Activated T-helper 9 cell treated with anti-CD3 and anti-CD28 coated beads, Interleukin-2, amount 50 U/mL, for 16 hours (primary cell): ENCODE data around the gene COL8A1.
"Not testable (repeated sequence)": the region's sequence is repeated elsewhere in the genome, so short reads cannot be mapped to it uniquely, and the experiment has no call there.

Experiments
- DNase-seq: peaks from one replicate; pipeline ENCODE4 v3.0.0-alpha.2; 2020; ENCODE audit warnings: low read depth

Gene COL8A1

GRCh38 chr3:99638167-99638948 lies at the start of gene COL8A1:
COL8A1 (plus strand) TSS chr3:99638594; CDS start chr3:99790683, 152,089 bp downstream.
- DNase-seq, result no peak

GRCh38 chr3:99589168-99589567 lies 49.2 kb upstream of the COL8A1 start:
- not testable (repeated sequence) for DNase-seq

- DNase-seq, result no peak
Observed at GRCh38 chr3:99599894-99600293, 38.5 kb upstream of the COL8A1 start.

GRCh38 chr3:99601515-99601914 lies 36.9 kb upstream of the COL8A1 start:
- DNase-seq, result no peak

- no peak for DNase-seq
Observed at GRCh38 chr3:99602183-99602582, 36.2 kb upstream of the COL8A1 start.

- DNase-seq, result no peak
Observed at GRCh38 chr3:99607151-99607550, 31.2 kb upstream of the COL8A1 start.

GRCh38 chr3:99614768-99615167 lies 23.6 kb upstream of the COL8A1 start:
- DNase-seq, result no peak

- no peak for DNase-seq
Observed at GRCh38 chr3:99620077-99620767, 18.2 kb upstream of the COL8A1 start.

- no peak for DNase-seq
Observed at GRCh38 chr3:99620976-99621375, 17.4 kb upstream of the COL8A1 start.

- no peak for DNase-seq
Observed at GRCh38 chr3:99624496-99625236, 13.7 kb upstream of the COL8A1 start.

GRCh38 chr3:99625237-99625622 lies 13.2 kb upstream of the COL8A1 start:
- DNase-seq, result no peak

GRCh38 chr3:99625643-99626416 lies 12.6 kb upstream of the COL8A1 start:
- DNase-seq, result no peak

- no peak for DNase-seq
Observed at GRCh38 chr3:99626417-99626788, 12.0 kb upstream of the COL8A1 start.

GRCh38 chr3:99627062-99627826 lies 11.2 kb upstream of the COL8A1 start:
- DNase-seq, result no peak

- no peak for DNase-seq
Observed at GRCh38 chr3:99630815-99631214, 7.6 kb upstream of the COL8A1 start.

- DNase-seq, result no peak
Observed at GRCh38 chr3:99633887-99634558, 4.4 kb upstream of the COL8A1 start.

GRCh38 chr3:99634881-99635280 lies 3.5 kb upstream of the COL8A1 start:
- DNase-seq, result no peak

- no peak for DNase-seq
Observed at GRCh38 chr3:99635348-99635747, 3.0 kb upstream of the COL8A1 start.

- DNase-seq, result no peak
Observed at GRCh38 chr3:99637016-99637367, 1.4 kb upstream of the COL8A1 start.

- no peak for DNase-seq
Observed at GRCh38 chr3:99637368-99638111, 854 bp upstream of the COL8A1 start.
